HG03280 (cell line): ENCODE results near the gene MPIG6B.

ENCODE experiments used
- ATAC-seq: cut with Tn5 transposase; IDR thresholded peaks from one replicate; pipeline ENCODE4 v1.9.1; 2021; ENCODE audit warnings: mild to moderate bottlenecking, moderate library complexity; ENCODE audit not compliant: unreplicated experiment

Gene MPIG6B

DNA sequence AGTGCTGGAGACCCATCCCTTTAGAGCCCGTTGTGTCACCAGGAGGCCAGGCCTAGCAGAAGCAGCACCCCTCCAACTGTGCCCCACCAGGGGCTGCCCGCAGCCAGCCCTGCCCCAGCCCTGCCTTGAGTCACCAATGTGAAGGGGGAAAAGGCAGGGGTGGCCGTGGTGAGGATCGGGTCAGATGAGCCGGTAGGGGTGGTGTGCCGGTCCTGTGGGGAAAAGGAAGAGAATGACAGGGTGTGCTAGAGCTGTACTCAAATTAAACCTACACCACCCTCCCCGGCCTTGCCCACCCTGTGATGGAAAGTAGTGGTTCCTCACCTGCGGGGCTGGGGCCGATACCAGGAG is 42.4 kb downstream of the MPIG6B start:
- ATAC-seq, result no peak

DNA sequence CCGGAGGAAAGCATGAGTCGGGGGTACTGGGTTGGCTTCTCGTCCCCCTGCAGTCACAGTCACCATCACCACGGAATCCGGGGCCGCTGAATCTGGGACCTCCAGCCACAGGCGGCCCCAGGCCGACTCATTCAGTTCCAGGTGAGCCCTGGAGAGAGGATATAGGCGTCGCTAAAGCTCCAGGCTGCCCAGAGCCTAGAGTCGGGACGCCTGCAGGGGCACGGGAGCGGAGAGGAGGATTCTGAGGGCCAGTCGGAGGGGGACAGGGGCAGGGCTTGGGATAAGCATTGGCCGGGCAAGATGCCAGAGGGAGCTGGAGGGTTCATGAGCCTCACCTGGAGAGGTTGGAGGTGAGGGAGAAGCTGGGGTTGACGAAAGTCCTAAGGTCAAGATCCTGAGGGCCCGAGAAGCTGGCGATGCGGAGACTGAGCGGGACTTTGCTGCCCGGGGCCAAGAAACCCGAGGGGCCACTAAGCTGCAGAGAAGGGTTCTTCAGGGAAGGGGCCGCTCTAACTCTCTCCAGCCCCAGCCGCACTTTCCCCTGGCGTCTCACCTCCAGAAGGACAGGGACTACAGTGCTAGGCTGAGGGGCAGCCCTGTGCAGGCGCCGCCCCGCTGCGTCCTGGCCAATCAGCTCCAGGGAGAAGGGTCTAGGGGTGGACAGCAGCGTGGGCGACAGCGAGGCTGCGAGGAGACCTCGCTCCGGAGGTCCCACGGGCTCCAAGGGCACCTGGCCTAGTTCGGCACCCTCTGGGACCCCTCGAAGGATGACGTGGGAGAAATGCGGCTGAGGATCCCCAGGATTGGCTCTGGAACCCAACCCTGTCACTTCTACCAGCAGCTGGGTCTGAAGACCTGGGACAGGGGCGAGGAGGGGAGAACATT is 43.0 kb downstream of the MPIG6B start:
- no peak for ATAC-seq

DNA sequence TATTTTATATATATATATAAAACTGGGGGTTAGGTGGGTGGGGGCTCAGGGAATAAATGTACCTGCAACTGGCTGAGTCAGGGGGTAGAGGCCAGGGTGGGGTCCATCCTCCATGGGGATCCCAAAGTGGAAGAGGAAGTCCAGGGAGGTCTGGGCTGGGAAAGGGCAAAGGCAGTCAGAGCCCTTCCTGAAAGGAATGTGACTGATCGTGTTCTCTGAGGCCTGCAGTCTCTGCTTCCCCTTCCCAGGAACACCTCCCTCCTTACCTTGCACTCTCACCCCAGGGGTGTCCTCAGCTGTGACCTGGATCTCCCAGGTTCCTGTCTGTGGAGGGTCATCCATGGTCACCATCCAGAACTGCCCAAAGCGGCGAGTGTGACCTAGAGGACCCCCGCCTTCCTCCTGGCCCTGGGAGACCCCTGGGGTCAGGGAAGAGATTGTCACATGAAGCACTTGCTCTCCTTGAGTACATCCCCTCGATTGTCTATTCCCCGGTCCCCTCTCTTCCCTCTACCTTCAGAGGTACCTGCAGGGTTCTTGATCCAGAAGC is 44.0 kb downstream of the MPIG6B start:
- no peak for ATAC-seq

DNA sequence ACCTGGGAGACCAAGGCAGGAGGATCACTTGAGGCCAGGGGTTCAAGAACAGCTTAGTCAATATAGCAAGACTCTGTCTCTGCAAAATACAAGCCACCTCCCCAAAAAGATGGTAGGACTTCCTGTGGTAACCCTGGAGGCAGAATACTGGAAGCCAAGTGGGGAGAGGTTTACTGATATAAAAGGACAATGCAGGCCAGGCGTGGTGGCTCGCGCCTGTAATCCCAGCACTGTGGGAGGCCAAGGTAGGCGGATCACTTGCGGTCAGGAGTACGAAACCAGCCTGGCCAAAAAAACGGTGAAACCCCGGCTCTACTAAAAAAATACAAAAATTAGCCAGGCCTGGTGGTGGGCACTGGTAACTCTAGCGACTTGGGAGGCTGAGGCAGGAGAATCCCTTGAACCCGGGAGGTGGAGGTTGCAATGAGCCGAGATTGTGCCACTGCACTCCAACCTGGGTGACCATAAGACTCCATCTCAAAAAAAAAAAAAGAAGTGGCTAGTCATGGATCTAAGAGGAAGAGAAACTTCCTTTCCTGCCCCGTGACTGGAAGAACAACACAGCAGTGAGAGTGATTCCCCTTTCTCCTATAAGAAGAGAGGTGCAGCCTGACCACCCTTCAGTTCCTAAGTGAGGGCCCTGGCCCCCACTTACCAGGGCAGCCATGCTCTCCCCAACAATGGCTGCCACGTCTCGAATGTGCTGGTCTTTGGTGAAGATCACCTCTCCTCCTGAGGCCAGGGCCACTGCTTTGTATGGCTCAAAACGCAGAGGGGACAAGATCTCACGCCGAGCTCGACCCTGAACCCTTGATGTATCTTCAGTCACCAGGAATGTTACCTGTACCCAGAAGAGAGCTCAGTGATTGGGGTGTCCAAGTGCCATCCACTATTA is 45.4 kb downstream of the MPIG6B start:
- ATAC-seq, result no peak

DNA sequence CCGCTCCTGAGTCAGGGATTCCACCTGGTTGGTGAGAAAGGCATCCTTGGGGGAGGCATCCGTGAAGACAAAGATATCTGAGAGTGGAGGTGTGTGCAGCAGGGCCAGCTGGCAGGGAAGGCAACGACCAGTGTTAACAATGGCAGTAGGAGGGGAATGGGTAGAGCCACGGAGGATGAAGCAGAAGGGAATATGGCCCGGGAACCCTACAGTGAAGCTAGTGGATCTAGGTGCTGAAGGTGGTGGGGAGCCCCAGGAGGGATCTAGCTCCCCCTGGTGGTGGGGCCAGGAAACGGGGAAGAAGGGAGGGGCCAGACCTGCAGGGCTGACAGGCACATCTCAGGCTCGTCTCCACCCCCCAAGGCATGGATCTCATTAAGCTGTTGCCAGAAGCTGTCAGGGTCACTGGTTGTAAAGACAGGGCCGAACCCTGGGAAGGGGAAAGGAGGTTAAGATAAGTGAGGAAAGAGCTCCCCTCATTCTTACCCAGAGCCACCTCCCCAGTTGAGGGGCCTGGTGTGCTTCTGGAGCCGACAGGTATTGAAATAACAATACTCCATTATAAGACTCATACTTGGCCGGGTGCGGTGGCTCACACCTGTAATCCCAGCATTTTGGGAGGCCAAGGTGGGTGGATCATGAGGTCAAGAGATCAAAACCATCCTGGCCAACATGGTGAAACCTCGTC is 46.7 kb downstream of the MPIG6B start:
- ATAC-seq, result peak; percentile 65

DNA sequence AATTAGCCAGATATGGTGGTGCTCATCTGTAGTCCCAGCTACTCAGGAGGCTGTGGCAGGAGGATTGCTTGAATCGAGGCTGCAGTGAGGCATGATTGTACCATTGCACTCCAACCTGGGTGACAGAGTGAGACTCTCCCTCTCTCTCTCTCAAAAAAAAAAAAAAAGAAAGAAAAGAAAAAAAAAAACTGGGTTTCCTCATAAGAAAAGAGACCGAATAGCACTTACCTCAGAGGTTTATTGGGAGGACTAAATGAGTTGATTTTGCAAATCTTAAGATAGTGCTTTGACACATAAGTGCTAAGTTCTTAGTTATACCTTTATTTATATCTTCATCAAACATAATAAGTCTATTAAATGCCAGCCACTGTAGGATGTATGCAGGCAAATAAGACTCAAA is 47.7 kb downstream of the MPIG6B start:
- ATAC-seq, result no peak

DNA sequence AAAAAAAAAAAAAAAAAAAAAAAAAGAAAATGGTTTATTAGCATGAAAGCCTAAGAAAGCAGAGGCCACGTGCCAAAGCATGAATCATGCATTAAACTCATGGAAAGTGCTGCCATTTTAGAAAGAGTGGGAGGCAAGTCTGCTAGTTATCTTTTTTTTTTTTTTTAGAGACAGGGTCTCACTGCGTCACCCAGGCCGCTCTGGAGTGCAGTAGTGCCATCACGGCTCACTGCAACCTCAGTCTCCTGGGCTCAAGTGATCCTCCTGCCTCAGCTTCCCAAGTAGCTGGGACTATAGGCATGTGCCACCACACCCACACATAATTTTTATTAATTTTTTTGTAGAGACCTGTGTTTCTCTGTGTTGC is 48.8 kb downstream of the MPIG6B start:
- ATAC-seq, result no peak

DNA sequence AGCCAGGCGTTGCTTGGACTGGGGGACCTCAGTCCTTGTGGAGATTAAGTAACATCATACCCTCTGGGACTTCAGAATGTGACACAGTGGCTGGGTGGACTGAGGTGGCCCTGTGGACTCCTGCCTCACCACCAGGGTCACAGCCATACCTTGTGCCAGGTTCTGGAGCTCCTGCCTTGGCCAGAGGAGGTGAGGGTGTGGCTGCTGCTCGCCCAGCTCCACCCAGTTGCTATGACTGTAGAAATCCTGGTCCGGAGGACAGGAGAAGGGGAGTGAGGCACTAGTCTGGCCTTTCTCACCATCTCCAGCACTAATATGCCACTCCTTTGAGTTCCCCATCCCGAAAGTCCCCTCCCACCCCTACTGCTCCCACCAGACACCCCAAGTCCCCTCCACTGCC is 52.0 kb downstream of the MPIG6B start:
- ATAC-seq, result no peak

DNA sequence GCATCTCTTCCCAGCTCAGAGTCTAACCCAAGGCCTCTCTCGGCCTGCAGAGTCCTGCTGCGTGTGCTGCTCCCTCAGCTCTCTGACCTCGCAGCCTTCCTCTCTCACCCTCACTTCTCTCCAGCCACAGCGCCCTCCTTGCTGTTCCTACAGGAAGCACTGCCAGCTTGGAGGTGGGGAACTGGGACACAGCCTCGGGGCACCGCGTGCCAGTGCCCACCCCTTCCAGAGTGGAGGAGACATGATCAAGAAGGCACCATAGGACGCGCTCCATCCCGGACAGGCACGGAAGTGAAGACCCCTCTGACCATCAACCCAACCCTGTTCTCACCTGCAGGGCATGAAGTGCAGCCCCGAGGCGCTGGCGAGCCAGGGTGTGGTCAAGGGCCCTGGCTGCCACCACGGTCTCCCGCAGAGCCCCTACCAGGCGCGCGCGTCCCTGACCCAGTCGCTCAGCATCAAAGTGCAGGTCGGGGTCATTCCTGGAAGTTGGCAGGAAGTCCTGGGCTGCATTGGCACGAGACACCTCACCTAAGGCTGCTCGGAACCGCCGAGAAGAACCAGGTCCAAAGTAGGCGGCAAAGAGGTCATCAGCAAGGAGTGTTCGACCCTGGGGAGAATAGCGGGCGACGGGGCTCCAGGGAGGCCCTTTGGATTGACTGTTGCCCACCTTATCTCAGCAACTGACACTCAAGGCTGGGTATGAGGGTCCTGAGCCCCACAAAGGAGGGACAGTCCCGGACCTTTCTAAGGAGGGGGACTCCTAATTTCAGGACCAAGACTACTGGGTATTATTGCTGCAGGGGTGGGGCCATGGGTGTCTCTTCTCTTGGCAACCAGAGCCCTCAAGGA is 52.7 kb downstream of the MPIG6B start:
- no peak for ATAC-seq
